Adipose tissue (tissue), 3 donors: ENCODE data around the gene ZBED4. TPM values are rescaled to one million over a fixed set of nuclear protein-coding genes. Genes with fewer than 3 reads are reported as not detected.

Source experiments
- H3K27ac ChIP-seq: one replicate; pipeline ENCODE4 v1.5.1; 2013; ENCODE audit warnings: low read depth, low read length
- WGBS, 3 donors: extraction: QIAGEN DNeasy Blood & Tissue Kit; methylation state at CpG; one replicate each; pipeline ENCODE4 v1.1.7; 2013; 5-methylcytosine and 5-hydroxymethylcytosine counted together
- polyA plus RNA-seq, 3 donors: library from polyadenylated mRNA; stranded (reverse); fragments of 200-250 nt; gene quantifications; one replicate each; pipeline ENCODE4 v1.2.3, GENCODE V29; 2013
- donor health status: healthy with polysubstance abuse.
- donor health status: Bipolar disorder and iron deficiency.
- donor health status: healthy.

Gene ZBED4
- polyA plus RNA-seq, 3 donors = 2.4 to 4.3 (median 2.8) TPM

- 77 to 82% (median 78%) methylated on average over 16 of the region's 16 CpGs for WGBS, 3 donors
- no peak overlapping the region for H3K27ac ChIP-seq
Measured at GRCh38 chr22:49923445-49923844, 69.8 kb downstream of the ZBED4 start.

GRCh38 chr22:49924113-49924833 is 70.6 kb downstream of the ZBED4 start:
- no peak overlapping the region for H3K27ac ChIP-seq
- 94 to 96% (median 95%) methylated on average over 31 of the region's 31 CpGs for WGBS, 3 donors

DNA sequence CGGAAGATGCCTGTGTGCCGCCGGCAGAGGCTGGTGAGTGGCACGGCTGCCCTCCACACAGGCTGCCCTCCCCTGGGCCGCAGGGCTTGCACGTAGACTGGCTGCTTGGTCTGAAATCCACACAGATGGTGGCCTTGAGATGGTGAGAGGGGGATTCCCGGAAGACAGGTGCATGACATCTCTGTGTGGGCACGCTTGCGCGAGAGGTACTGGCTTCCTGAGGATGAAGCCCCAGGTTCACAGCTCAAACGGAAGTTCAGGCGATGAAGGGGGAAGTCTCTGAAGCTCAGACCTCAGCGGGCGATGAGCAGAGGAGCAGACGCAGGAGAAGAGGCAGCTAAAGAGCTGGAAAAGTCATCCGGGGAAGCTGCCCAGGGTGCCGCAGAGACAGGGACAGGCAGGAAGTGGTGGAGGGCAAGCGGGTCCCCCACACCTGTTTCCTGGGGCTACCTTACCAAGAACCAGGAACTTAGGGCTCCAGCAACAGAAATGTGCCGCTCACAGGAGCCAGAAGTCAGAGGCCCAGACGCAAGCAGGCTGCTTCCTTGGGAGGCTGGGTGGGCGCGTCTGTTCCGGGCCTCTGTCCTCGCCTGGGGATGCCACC is 72.0 kb downstream of the ZBED4 start:
- no peak overlapping the region for H3K27ac ChIP-seq

DNA sequence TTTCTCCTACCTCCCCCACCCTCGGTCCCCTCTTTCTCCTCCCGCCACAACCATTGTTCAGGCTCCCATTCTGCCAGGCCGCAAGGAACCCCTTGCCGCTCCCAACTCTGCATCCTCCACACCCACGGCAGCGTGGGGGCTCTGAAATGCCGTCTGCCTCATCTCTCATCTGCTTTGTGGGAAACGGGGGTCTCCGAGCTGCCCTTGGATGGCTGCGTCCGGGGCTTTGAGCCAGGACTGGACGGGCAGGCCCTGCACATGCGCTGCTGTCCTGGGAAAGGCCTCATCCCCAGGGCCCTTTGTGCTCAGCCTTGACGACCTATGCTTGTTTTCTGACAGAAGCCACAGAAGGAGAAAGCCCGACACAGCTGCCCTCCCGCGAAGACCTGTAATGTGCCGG is 73.3 kb downstream of the ZBED4 start:
- H3K27ac ChIP-seq = no peak overlapping the region
- 80 to 85% (median 82%) methylated on average over 16 to 17 of the region's 18 CpGs for WGBS, 3 donors

More for the DNA sequence above, 72.0 kb downstream of the ZBED4 start:
- WGBS, 3 donors = 57 to 84% (median 72%) methylated on average over 24 of the region's 24 CpGs

DNA sequence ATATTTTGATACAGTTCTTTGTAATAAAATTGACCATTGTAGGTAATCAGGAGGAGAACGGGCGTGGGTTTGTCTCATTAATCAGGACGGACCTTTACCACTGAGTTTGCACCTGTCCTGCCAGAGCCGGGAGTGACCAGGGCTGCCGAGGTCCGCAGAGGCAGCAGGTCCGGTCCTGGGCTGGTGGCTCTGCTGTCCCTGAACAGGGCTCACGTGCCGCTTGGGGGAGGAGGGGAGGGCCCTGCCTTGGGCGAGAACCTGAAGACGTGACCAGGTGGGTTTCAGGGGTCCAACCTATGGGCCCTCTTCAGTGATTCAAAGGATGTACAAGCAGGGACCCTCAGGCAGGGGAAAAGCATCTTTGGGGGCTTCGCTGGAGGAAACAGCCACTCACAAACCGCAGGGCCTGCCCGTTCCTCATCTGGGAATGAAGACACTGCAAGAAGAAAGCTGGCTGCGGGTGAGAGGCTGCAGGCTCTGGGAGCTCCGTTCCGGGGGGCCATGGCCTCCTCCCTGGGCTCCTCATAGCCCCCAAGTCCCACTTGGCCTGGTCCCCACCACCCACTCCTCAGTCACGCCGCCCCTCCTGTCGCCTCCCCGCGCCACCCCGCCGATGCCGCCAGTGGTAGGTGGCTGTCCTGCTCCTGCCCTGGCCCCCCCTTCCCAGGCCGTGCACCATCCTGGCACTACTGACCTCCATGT is 74.0 kb downstream of the ZBED4 start:
- WGBS, 3 donors = 91 to 95% (median 94%) methylated on average over 19 to 26 of the region's 26 CpGs
- no peak overlapping the region for H3K27ac ChIP-seq

- WGBS, 3 donors = 89 to 92% (median 92%) methylated on average over 8 of the region's 8 CpGs
- no peak overlapping the region for H3K27ac ChIP-seq
Measured at GRCh38 chr22:49928185-49928495, 74.5 kb downstream of the ZBED4 start.

- 42 to 46% (median 46%) methylated on average over 33 to 38 of the region's 38 CpGs for WGBS, 3 donors
- no peak overlapping the region for H3K27ac ChIP-seq
Measured at GRCh38 chr22:49928555-49929210, 75.0 kb downstream of the ZBED4 start.

DNA sequence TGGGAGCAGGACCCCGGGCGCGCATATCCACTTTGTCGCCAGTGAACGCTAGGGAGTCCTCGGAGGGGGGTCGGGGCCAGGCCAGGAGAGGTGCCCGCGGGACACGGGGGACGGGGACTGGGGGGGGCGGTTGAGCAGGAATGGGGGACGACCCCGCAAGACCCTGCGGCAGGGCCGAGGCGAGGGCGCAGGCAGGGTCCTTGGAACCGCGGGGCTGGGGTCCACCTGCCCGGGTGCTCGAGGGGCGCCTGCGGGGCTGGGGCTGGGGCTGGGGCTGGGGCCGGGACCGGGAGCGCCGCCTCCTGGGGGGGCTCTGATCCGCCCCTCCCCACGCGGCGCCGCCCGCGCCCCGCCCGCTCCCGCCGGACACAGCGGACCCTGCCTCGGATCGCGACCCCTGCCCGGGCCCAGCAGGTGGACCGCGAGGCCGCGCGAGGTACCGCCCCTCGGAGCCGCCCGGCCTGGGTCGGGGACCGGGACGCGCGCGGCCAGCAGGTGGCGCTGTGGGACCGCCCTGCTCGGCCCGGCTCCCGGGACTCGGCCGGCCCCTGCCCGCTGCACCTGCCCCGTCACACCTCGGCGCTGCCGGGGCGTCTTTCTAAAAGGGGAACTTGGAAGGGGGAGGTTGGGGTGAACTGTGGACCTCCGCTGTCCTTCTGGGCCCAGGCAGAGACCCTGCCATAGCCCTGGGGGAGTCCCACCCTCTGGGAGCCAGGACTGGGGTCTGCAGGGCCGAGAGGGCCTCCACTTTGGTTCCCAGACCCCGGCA is 75.8 kb downstream of the ZBED4 start:
- H3K27ac ChIP-seq = no peak overlapping the region
- WGBS, 3 donors = 3 to 4% (median 4%) methylated on average over 37 to 75 of the region's 75 CpGs

DNA sequence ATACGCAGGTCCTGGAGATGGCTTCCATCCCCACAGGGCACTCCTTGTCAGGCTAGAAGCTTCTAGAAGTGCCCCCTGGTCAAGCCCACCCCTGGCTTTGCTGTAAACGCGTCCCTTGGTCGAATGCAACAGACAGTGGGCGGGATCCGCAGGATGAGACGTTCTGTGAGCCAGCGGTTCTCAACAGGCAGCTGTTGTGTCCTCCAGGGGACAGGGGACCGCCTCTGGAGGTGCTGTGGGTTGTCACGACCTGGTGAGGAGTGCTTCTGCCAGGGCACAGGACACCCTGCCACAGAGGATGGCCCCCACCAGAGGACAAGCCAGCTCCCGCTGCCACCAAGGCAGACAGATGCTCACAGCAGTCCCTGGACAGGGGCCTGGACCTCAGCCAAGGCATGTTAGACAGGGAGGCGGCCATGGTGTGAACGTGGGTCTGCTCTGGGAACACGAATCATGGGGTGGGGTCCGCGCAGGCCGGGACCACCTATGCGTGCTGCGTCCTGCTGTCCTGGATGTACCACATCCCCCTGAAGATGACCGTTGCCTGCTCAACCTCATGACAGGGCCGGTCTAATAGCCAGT is 76.4 kb downstream of the ZBED4 start:
- 61 to 75% (median 66%) methylated on average over 21 of the region's 21 CpGs for WGBS, 3 donors
- no peak overlapping the region for H3K27ac ChIP-seq

DNA sequence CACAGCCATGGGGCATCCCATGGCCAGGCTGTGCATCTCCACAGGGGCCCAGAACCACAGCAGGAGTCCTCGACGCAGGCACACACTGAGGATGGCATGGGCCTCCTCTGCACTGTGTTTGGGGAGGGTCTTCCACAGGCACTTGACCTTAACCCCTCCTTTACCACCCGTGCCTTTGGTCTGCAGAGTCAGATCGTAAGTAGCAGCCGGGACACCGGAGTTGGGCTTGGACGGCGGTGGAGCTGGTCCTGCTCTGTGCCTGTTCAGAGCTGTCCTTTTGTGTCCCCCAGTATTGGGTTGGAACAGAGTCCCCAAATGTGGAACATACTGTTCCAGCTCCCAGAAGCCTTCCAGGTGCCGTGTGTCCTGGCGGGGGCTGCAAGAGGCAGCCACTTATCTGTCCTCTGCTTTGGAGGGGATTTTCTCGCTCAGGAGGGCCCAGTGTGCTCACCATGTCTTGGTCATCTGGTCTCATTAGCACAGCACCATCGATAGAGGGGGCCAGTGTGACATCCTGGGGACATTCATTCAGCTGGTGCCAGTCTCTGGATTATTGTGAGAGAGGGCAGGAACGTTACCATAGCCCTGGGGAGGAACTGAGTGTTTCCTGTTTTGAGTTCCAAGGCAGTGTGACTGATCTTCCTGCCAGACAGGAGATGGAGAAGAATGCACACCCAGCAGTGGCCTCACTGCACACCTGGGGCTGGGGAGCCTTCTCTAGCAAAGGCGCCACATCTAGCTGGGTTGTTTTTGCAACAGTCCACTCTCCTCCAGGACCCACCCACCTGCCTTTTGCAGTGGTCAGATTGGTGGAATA is 77.2 kb downstream of the ZBED4 start:
- 45 to 52% (median 47%) methylated on average over 14 of the region's 14 CpGs for WGBS, 3 donors
- H3K27ac ChIP-seq = no peak overlapping the region

- 67 to 77% (median 70%) methylated on average over 27 of the region's 27 CpGs for WGBS, 3 donors
- H3K27ac ChIP-seq = peak overlapping the region; percentile 97
Measured at GRCh38 chr22:49933236-49934159, 79.9 kb downstream of the ZBED4 start.

DNA sequence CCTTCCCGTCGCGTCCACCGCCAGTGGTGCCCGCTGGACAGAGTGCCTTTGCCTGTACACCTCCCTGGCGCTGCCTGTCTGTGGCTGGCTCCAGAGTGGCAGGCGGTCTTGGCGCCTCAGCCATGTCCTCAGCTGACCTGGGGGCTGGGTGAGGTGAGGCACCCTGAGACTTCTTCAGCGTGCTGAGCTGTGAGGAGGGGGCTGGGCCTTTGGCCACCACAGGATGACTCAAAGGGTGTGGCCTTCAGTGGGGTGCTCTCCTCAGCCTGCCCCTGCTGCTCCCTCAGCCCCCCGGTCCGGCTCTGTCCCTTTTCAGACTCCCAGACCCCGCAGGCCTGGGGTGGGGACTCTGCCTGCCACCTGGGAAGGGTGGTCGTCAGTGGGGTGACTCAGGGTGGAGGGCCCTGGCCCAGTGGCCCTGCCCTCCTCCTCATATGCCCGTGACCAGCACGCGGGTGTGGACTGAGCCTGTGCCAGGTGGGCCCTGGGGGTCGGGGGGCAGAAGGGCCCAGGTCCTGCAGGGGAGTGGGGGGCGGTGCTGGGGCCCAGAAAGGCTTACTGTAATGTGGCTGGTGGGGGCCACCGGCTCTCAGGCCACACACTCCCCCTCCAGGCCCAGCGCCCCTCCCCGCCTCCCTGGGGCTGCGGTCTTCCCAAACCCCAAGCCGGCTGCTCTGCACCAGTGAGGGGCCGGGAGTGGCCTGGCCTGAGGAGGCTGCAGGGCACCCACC is 80.7 kb downstream of the ZBED4 start:
- WGBS, 3 donors = 38 to 41% (median 40%) methylated on average over 18 to 24 of the region's 24 CpGs
- peak overlapping the region; percentile 97 for H3K27ac ChIP-seq

- 4 to 10% (median 6%) methylated on average over 36 to 54 of the region's 56 CpGs for WGBS, 3 donors
- H3K27ac ChIP-seq = peak overlapping the region; percentile 97
Measured at GRCh38 chr22:49934891-49935557, 81.4 kb downstream of the ZBED4 start.

- 7 to 10% (median 9%) methylated on average over 4 to 14 of the region's 16 CpGs for WGBS, 3 donors
- no peak overlapping the region for H3K27ac ChIP-seq
Measured at GRCh38 chr22:49935561-49935960, 81.9 kb downstream of the ZBED4 start.
